Measurements from ENCODE around the gene ARHGDIA.
"Not testable (repeated sequence)": the region's sequence is repeated elsewhere in the genome, so short reads cannot be mapped to it uniquely, and the experiment has no call there.

Gene ARHGDIA

GRCh38 chr17:81840826-81841778 lies 30.0 kb downstream of the ARHGDIA start:
- no peak for DNase-seq

- DNase-seq, result not testable (repeated sequence)
Measured at GRCh38 chr17:81840059-81840458, 31.1 kb downstream of the ARHGDIA start.

- no peak for DNase-seq
Measured at GRCh38 chr17:81839301-81839700, 31.8 kb downstream of the ARHGDIA start.

- no peak for DNase-seq
Measured at GRCh38 chr17:81838753-81839255, 32.3 kb downstream of the ARHGDIA start.

- DNase-seq, result no peak
Measured at GRCh38 chr17:81837641-81838040, 33.5 kb downstream of the ARHGDIA start.

GRCh38 chr17:81834831-81835267 lies 36.3 kb downstream of the ARHGDIA start, which contains the start of gene PPP1R27:
Gene PPP1R27, minus strand, starts transcription at chr17:81835050. Its CDS starts 97 bp downstream, at chr17:81834953.
- no peak for DNase-seq

GRCh38 chr17:81833921-81834830 lies 37.0 kb downstream of the ARHGDIA start:
- no peak for DNase-seq

GRCh38 chr17:81833160-81833920 lies 37.8 kb downstream of the ARHGDIA start, which contains the start of gene MCRIP1:
Gene MCRIP1, minus strand, starts transcription at chr17:81833291. Its CDS starts 8,785 bp downstream, at chr17:81824506.
- DNase-seq, result peak; percentile 90

GRCh38 chr17:81832608-81833159 lies 38.5 kb downstream of the ARHGDIA start:
- DNase-seq, result no peak

- peak; percentile 51 for DNase-seq
Measured at GRCh38 chr17:81831957-81832607, 39.1 kb downstream of the ARHGDIA start.

GRCh38 chr17:81831563-81831956 lies 39.6 kb downstream of the ARHGDIA start:
- DNase-seq, result no peak

GRCh38 chr17:81829858-81830257 lies 41.3 kb downstream of the ARHGDIA start:
- no peak for DNase-seq

- DNase-seq, result no peak
Measured at GRCh38 chr17:81828656-81829055, 42.5 kb downstream of the ARHGDIA start.

GRCh38 chr17:81825841-81826466 lies 45.2 kb downstream of the ARHGDIA start:
- no peak for DNase-seq

- DNase-seq, result no peak
Measured at GRCh38 chr17:81824595-81824994, 46.5 kb downstream of the ARHGDIA start.

GRCh38 chr17:81823820-81824550 lies 47.2 kb downstream of the ARHGDIA start:
- no peak for DNase-seq

- no peak for DNase-seq
Measured at GRCh38 chr17:81822996-81823819, 47.9 kb downstream of the ARHGDIA start.

GRCh38 chr17:81822312-81822637 lies 48.9 kb downstream of the ARHGDIA start:
- DNase-seq, result no peak

- DNase-seq, result no peak
Measured at GRCh38 chr17:81821603-81822311, 49.4 kb downstream of the ARHGDIA start.
